Measurements from ENCODE around the gene IDS.
"Not testable (repeated sequence)": the region's sequence is repeated elsewhere in the genome, so short reads cannot be mapped to it uniquely, and the experiment has no call there.

DNA sequence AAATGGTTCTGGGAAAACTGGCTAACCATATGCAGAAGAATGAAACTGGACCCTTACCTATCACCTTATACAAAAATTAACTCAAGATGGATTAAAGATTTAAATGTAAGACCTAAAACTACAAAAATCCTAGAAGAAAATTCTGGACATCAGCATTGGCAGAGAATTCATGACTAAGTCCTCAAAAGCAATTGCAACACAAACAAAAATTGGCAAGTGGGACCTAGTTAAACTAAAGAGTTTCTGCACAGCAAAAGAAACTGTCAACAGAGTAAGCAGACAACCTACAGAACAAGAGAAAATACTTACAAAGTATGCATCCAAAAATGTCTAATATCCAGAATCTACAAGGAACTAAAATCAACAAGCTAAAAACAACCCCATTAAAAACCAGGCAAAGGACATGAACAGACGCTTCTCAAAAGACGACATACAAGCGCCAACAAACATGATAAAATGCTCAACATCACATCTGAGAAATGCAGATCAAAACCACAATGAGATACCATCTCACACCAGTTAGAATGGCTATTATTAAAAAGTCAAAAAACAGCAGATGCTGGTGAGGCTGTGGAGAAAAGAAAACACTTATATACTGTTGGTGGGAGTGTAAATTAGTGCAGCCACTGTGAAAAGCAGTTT, 15.7 kb upstream of the IDS start:
- TF ChIP-seq, protein P1, sequence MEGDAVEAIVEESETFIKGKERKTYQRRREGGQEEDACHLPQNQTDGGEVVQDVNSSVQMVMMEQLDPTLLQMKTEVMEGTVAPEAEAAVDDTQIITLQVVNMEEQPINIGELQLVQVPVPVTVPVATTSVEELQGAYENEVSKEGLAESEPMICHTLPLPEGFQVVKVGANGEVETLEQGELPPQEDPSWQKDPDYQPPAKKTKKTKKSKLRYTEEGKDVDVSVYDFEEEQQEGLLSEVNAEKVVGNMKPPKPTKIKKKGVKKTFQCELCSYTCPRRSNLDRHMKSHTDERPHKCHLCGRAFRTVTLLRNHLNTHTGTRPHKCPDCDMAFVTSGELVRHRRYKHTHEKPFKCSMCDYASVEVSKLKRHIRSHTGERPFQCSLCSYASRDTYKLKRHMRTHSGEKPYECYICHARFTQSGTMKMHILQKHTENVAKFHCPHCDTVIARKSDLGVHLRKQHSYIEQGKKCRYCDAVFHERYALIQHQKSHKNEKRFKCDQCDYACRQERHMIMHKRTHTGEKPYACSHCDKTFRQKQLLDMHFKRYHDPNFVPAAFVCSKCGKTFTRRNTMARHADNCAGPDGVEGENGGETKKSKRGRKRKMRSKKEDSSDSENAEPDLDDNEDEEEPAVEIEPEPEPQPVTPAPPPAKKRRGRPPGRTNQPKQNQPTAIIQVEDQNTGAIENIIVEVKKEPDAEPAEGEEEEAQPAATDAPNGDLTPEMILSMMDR (IDR thresholded peaks at IDR 0.05; ENCODE audit: low read length): not testable (repeated sequence)
- not testable (repeated sequence) for TF ChIP-seq EZH2 (optimal IDR thresholded peaks at IDR 0.05; ENCODE audit: low read depth, low read length); EZH2phosphoT487 (IDR thresholded peaks at IDR 0.05; ENCODE audit: low read length)
